ENCODE data around the gene MIEF2.
A peak's percentile ranks its signal among the peaks of the same experiment; 100 is the strongest.
"Not testable (repeated sequence)": the region's sequence is repeated elsewhere in the genome, so short reads cannot be mapped to it uniquely, and the experiment has no call there.

The MIEF2 gene

GRCh38 chr17:18257268-18257981 lies 3.0 kb upstream of the MIEF2 start:
- no peak for DNase-seq

DNA sequence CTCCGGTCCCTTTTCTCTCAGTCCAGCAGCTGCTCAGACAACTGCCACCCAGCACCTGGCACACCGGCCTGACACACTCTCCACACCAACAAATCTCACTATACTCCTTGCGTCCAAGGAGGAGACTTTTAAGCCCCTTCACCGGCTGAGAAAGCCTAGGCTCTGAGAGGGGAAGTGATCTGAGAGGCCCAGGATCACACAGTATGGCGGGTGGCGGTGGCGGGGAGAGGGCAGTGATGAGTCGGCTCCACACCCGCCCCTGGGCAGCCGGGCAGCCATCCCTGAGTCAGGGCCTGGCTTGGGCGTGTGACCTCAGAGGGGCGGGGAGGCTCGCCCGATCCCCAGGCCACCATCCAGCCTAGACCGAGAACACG lies 2.5 kb upstream of the MIEF2 start:
- peak; percentile 2 to 61 (median 57) for DNase-seq

- DNase-seq, result peak; percentile 33 to 65 (median 54)
These were observed 2.0 kb upstream of the MIEF2 start, which contains the start of gene FLII for GRCh38 chr17:18258356-18259038. Gene FLII, minus strand, starts transcription at chr17:18258738. Its CDS starts 48 bp downstream, at chr17:18258690.

- DNase-seq, result no peak
These were observed 686 bp upstream of the MIEF2 start for GRCh38 chr17:18259621-18260331.

- peak in 1 of 3 experiments; percentile 40 for DNase-seq
These were observed 669 bp downstream of the MIEF2 start for GRCh38 chr17:18261146-18261515.

GRCh38 chr17:18261659-18262058 lies 1.2 kb downstream of the MIEF2 start:
- no peak for DNase-seq

DNA sequence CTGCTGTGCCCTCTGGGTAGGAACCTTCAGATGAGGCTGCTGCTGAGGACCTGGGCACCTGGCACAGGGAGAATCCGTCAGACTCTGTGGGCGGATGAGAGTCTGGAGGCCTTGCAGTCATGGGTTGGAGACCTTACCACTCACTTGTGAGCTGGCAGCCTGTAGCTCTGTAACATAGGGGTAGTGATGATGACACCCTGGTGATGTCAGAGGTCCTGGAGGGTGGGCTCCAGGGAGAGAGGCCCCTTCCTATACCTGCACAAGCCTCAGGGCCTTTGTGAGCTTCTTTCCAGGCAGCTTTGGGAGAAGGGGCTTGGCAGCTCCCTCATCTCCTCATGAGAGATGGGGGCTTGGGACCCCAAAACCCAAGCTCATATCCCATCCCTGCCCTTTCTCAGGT lies 1.6 kb downstream of the MIEF2 start:
- DNase-seq, result no peak

GRCh38 chr17:18262641-18263040 lies 2.2 kb downstream of the MIEF2 start:
- no peak for DNase-seq

- no peak for DNase-seq
These were observed 3.6 kb downstream of the MIEF2 start for GRCh38 chr17:18263885-18264682.

- DNase-seq, result no peak
These were observed 6.9 kb downstream of the MIEF2 start for GRCh38 chr17:18267366-18267765.

DNA sequence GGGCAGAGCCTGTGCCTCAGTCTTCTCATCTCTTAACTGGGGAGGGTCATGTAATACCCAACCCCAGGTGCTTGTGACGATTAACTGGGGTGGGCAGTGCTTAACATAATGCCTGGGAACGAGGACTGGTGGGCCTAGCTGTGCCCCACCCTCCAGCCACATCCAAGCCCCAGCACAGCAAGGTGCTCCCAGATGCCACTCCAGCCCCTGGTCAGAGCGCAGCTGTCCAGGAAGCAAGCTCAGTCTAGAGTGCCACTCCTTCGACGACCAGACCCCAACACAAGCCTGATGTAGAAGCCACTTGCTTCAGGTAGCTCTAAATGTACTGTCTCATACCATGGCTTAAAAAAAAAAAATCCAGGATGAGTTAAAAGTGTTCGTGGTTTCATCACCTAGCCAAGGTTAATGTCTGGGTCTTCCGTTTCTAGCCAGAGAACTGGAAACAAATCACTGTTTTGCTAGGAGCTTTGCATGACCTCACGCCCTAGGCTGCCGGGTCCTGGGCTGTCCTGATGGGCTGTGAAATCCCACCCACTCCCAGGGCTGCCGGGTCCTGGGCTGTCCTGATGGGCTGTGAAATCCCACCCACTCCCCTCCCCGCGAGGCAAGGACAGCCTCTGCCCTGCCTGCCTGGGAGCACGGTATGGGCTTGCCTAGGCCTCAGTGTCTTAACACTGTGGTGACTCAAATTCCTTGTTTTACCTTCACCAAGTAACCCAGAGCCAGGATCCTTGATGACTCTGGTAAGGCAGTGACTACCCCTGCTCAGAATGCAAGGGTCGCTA lies 7.7 kb downstream of the MIEF2 start:
- no peak for DNase-seq

DNA sequence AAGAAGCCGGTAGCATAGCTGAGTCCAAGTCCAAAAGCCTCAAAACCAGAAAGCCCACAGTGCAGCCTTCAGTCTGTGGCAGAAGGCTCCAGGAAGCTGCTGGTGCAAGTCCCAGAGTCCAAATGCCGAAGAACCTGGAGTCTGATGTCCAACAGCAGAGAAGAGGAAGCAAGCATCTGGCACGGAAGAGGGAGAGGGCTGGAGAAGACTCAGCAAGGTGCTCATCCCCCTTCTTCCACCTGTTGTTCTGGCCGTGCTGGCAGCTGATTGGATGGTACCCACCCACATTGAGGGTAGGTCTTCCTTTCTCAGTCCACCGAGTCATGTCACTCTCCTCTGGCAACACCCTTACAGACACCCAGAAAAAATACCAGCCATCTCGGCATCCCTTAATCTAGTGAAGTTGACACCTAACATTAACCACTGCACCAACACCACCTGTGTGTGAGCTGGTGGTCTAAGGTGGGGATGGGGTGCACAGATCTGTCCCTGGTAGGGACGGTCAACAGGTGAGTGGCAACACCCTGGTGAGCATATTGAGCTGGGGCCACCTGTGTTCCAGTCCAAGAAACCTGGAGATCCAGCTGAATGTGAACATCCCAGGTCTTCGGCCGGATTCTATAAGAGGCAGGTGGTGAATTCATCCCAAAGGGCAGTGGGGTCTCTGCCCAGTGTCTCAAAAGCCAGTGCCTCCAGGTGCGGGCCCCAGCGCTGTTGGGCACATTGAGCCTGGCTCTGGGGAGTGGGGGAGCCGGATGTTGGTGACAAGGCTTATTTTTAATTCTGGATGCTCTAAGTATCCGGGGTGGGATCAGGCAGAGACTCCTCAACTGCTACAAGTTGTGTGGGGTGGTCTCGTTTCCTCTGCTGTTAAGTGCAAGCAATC lies 9.8 kb downstream of the MIEF2 start:
- no peak for DNase-seq

GRCh38 chr17:18277076-18277475 lies 16.6 kb downstream of the MIEF2 start:
- DNase-seq, result no peak

DNA sequence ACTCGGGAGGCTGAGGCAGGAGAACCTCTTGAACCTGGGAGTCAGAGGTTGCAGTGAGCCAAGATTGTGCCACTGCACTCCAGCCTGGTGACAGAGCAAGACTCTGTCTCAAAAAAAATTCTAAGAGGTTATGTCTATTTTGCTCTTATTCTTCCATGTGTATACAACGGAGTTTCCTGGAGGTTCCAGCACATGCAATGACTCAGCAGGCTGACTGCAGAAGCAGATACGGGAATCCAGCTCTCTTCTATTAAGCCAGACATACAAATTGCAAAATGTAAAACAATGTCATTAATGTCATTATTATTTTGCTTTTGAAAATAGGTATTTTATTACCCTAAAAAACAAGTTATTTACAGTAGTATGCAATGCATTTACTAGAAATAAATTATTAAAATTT lies 18.4 kb downstream of the MIEF2 start:
- no peak for DNase-seq

GRCh38 chr17:18280249-18280648 lies 19.8 kb downstream of the MIEF2 start:
- DNase-seq, result no peak

GRCh38 chr17:18280766-18281371 lies 20.4 kb downstream of the MIEF2 start:
- no peak for DNase-seq

GRCh38 chr17:18281788-18282187 lies 21.3 kb downstream of the MIEF2 start:
- DNase-seq, result no peak

- DNase-seq, result no peak
These were observed 24.8 kb downstream of the MIEF2 start for GRCh38 chr17:18285296-18285695.

GRCh38 chr17:18291718-18292540 lies 31.5 kb downstream of the MIEF2 start:
- no peak for DNase-seq

DNA sequence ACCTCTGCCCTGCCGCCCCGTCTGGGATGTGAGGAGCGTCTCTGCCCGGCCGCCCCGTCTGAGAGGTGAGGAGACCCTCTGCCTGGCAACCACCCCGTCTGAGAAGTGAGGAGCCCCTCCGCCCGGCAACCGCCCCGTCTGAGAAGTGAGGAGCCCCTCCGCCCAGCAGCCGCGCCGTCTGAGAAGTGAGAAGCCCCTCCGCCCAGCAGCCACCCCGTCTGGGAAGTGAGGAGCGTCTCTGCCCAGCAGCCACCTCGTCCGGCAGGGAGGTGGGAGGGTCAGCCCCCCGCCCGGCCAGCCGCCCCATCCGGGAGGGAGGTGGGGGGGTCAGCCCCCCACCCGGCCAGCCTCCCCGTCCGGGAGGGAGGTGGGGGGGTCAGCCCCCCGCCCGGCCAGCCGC lies 37.6 kb downstream of the MIEF2 start:
- not testable (repeated sequence) for DNase-seq

All from NCI-H1417 (cell line).